Thyroid gland (tissue), 4 donors: Measurements from ENCODE around the gene SCTR. TPM values are rescaled to one million over a fixed set of nuclear protein-coding genes. Genes with fewer than 3 reads are reported as not detected.

Source experiments
- DNase-seq, 2 donors: peaks; one replicate each; pipeline ENCODE4 v3.0.0-alpha.2; 2019
- H3K27ac ChIP-seq, 3 donors: fragments of 200-600 bp; sonication (generic); 1 replicate in 2 of 3; 2 replicates in 1 of 3; pipeline ENCODE4 v1.5.1; 2016 to 2019; ENCODE audit warnings: mild to moderate bottlenecking in 1 of 3, moderate library complexity in 1 of 3
- H3K27me3 ChIP-seq: fragments of 200-600 bp; sonication (generic); one replicate; pipeline ENCODE4 v1.5.1; 2019
- H3K36me3 ChIP-seq, 2 donors: fragments of 200-600 bp; sonication (generic); one replicate each; pipeline ENCODE4 v1.5.1; 2016 to 2019
- H3K4me1 ChIP-seq, 2 donors: fragments of 200-600 bp; sonication (generic); one replicate each; pipeline ENCODE4 v1.5.1; 2017 to 2019
- H3K4me3 ChIP-seq, 3 donors: fragments of 200-600 bp; sonication (generic); replicated peaks in 1 of 3; 1 replicate in 2 of 3; 2 replicates in 1 of 3; pipeline ENCODE4 v1.5.1; 2016; ENCODE audit warnings: mild to moderate bottlenecking in 1 of 3
- H3K9me3 ChIP-seq: fragments of 200-600 bp; sonication (generic); one replicate; pipeline ENCODE4 v1.5.1; 2017
- POLR2A ChIP-seq, 2 donors: fragments of 450-650 bp; IDR thresholded peaks; one replicate each; pipeline ENCODE4 v1.6.1; 2017; ENCODE audit warnings: antibody characterized with exemption in 2 of 2, mild to moderate bottlenecking in 2 of 2, moderate library complexity in 1 of 2
- WGBS, 2 donors: methylation state at CpG; one replicate each; pipeline ENCODE4 v1.1.5; 2017; 5-methylcytosine and 5-hydroxymethylcytosine counted together
- intact Hi-C: fragments of 100-400 bp; cut with DNase I; formaldehyde crosslinking; loops from one replicate; pipeline ENCODE4 v1.15.1; 2023
- total RNA-seq, 4 donors: library from RNA; depleted of rRNA; stranded (reverse); fragments of >200 nt; gene quantifications; one replicate each; pipeline ENCODE4 v1.2.3, GENCODE V29; 2016
- TF ChIP-seq, protein P1 (sequence below), 6 experiments: fragments of 200-600 bp in 3 of 6; fragments of 450-650 bp in 3 of 6; sonication (generic) in 3 of 6; IDR thresholded peaks; one replicate each; pipeline ENCODE4 v1.5.1; 2016 to 2019; ENCODE audit warnings: antibody characterized with exemption in 6 of 6, mild to moderate bottlenecking in 2 of 6, inconsistent platforms in 1 of 6, moderate library complexity in 1 of 6

The SCTR gene
- total RNA-seq, 4 donors from 2014 or later, result not detected

DNA sequence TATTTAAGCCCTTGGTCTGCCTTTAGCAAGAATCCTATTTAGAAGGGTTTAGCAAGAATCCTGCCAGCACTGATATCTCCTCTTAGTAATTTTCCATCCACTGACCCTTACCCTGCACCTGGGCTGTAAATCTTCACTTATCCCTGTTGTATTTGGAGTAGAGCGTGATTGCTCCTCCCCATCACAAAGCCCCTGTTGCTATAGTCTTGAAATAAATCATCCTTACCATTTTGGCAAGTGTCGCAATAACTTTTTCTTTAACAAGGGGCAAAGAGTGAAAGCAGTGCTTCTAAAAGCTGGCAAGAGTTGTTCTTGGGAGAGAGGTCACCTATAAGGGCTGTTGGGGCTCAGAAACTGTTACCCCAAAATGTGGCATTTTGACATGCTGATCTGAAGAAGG, 3.7 kb upstream of the SCTR start:
- no peaks in the 10 kb centered on the region for H3K36me3 ChIP-seq

DNA sequence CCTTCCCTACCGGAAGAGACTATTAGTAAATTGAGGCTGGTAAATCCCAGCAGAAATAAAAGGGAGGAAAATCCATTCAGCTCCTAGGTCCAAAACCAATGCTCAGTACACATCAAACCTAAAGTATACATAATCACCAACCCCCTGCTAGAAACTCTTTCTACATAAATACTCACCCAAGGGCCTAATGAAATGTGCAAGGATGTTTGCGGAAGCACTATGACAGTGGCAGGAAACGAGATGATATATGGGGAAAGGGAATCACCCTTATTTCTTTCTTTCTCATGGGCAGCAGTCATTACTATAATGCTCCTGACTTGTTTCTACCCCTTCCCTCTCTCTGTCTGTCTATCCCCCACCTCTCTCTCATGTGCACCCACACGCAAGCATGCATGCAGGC, 1.3 kb upstream of the SCTR start:
- no peak overlapping the region for H3K27ac ChIP-seq
- intact Hi-C loops, result no loop called here
- peaks cover 0 to 11% of the 10 kb centered on the region in 2 donors for H3K4me1 ChIP-seq
- no peaks in the 10 kb centered on the region for H3K36me3 ChIP-seq
- WGBS, 2 donors, result 83 to 88% methylated on average over 4 of the region's 4 CpGs
- H3K9me3 ChIP-seq, result no peaks in the 10 kb centered on the region
- no peak for TF ChIP-seq POLR2A (IDR thresholded peaks at IDR 0.05)
- TF ChIP-seq, protein P1, sequence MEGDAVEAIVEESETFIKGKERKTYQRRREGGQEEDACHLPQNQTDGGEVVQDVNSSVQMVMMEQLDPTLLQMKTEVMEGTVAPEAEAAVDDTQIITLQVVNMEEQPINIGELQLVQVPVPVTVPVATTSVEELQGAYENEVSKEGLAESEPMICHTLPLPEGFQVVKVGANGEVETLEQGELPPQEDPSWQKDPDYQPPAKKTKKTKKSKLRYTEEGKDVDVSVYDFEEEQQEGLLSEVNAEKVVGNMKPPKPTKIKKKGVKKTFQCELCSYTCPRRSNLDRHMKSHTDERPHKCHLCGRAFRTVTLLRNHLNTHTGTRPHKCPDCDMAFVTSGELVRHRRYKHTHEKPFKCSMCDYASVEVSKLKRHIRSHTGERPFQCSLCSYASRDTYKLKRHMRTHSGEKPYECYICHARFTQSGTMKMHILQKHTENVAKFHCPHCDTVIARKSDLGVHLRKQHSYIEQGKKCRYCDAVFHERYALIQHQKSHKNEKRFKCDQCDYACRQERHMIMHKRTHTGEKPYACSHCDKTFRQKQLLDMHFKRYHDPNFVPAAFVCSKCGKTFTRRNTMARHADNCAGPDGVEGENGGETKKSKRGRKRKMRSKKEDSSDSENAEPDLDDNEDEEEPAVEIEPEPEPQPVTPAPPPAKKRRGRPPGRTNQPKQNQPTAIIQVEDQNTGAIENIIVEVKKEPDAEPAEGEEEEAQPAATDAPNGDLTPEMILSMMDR (IDR thresholded peaks at IDR 0.05), result no peak
- H3K27me3 ChIP-seq, result peaks cover 5% of the 10 kb centered on the region
- no peak overlapping the region for H3K4me3 ChIP-seq
- DNase-seq, result no peak

More for the DNA sequence above, 3.7 kb upstream of the SCTR start:
- Histone ChIP-seq H3K4me3 (no peak overlapping the region), H3K9me3 (no peaks in the 10 kb centered on the region), H3K27ac (no peak overlapping the region), H3K27me3 (peaks cover 5% of the 10 kb centered on the region), H3K4me1 (peaks cover 0 to 11% of the 10 kb centered on the region in 2 donors)
- DNase-seq, result no peak
- WGBS, 2 donors, result 93 to 94% methylated on average over 2 of the region's 2 CpGs
- intact Hi-C loops, result no loop called here
- TF ChIP-seq, protein P1 (IDR thresholded peaks at IDR 0.05), result no peak
- no peak for TF ChIP-seq POLR2A (IDR thresholded peaks at IDR 0.05)

DNA sequence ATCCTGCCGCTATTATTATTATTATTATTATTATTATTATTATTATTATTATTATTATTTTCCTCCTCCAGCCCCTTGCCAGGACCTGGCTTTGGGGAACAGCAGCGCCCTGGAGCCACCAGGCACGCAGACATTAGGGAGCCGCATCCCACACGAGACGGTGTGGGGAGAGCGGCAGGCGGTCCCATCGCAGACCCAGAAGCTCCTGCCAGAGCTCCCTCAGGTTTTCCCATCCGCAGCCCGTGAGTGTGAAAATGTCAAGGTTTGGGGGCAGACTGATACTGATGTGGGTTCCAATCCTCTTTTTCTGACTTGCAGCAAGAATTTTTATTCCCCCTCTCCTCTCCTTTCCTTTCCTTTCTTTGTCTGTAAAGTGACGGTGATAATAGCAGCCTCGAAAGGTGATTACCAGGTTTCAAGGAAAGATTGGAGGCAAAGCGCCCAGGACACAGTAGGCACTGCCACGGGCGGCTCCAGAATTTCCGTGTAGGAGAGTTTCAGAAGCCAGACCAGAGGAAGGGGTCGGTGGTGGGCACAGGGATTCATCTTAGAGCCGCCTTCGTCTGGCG, 816 bp downstream of the SCTR start:
- DNase-seq, result no peak
- H3K4me1 ChIP-seq, result peaks cover 0 to 11% of the 10 kb centered on the region in 2 donors
- H3K27me3 ChIP-seq, result peaks cover 5% of the 10 kb centered on the region
- WGBS, 2 donors, result 7 to 8% methylated on average over 21 of the region's 21 CpGs
- H3K36me3 ChIP-seq, result no peaks in the 10 kb centered on the region
- TF ChIP-seq POLR2A (IDR thresholded peaks at IDR 0.05), result no peak
- TF ChIP-seq, protein P1 (IDR thresholded peaks at IDR 0.05), result no peak
- H3K9me3 ChIP-seq, result no peaks in the 10 kb centered on the region
- H3K4me3 ChIP-seq, result no peak overlapping the region
- intact Hi-C loops, result no loop called here
- no peak overlapping the region for H3K27ac ChIP-seq

DNA sequence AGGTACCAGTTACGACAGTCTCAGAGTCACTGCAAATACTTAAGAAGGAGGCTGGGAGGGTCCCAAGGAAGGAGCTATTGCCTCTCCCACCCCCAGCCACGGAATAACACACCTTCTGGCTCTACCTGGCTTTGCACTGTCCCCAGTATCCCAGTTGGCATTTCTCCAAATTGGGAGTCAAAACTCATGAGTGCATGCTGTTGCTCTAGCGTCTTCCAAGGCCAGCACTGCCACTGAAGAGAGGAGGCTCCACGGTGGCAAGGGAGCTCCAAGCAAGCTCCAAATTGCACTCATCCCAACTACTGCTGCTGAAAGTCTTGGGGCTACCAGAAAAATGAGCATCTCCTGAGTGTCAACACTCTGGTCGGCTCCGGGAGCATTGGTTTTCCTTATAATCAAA, 1.6 kb downstream of the SCTR start:
- Histone ChIP-seq H3K27ac (no peak overlapping the region), H3K9me3 (no peaks in the 10 kb centered on the region), H3K36me3 (no peaks in the 10 kb centered on the region), H3K4me1 (peaks cover 0 to 11% of the 10 kb centered on the region in 2 donors), H3K4me3 (no peak overlapping the region), H3K27me3 (peaks cover 5% of the 10 kb centered on the region)
- 55 to 57% methylated on average over 6 of the region's 6 CpGs for WGBS, 2 donors
- DNase-seq, result peak in 1 of 2 donors; percentile 3
- TF ChIP-seq, protein P1 (IDR thresholded peaks at IDR 0.05), result no peak
- no peak for TF ChIP-seq POLR2A (IDR thresholded peaks at IDR 0.05)
- intact Hi-C loops, result no loop called here

DNA sequence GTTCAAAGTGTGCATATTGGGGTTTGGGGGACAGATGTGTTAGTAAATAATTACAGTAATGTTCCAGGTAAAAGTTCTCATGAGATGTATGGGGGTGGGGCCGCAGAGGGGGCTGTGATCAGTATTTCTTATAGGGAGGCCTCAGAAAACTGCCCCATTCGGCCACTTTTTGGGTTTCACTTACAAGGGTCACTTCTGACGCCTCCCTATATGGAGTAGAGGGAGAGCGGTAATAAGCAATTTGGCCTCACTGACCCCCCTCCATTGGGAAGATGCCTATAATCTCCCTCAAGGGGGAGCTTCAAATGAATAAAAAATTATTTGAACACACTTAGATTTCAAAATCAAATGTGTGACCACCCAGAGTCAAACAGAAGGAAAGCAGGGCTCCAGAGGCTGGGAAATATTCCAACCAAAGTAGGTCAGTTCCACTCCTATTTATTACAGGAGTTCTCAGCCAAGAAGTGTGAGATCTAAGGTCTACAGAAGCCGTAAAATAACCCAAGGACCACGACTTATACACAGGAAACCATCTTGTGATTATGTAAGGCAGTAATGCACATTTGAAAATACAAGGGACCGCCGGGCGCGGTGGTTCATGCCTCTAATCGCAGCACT, 2.7 kb downstream of the SCTR start:
- no peak for DNase-seq
- 88 to 89% methylated on average over 11 of the region's 11 CpGs for WGBS, 2 donors
- H3K4me3 ChIP-seq, result no peak overlapping the region
- H3K27me3 ChIP-seq, result peaks cover 5% of the 10 kb centered on the region
- TF ChIP-seq, protein P1 (IDR thresholded peaks at IDR 0.05), result no peak
- no peak for TF ChIP-seq POLR2A (IDR thresholded peaks at IDR 0.05)
- intact Hi-C loops, result no loop called here
- no peaks in the 10 kb centered on the region for H3K9me3 ChIP-seq
- H3K27ac ChIP-seq, result no peak overlapping the region
- H3K36me3 ChIP-seq, result no peaks in the 10 kb centered on the region
- peaks cover 0 to 11% of the 10 kb centered on the region in 2 donors for H3K4me1 ChIP-seq
